Liver (tissue), 9 donors: ENCODE results near the gene ZNF202. TPM values are rescaled to one million over a fixed set of nuclear protein-coding genes. Genes with fewer than 3 reads are reported as not detected.

ENCODE experiments used
- DNase-seq: peaks from one replicate; pipeline ENCODE4 v3.0.0-alpha.2; 2017; ENCODE audit warnings: low spot score
- H3K27ac ChIP-seq, 2 donors: one replicate each; pipeline ENCODE4 v1.7.0; 2013; ENCODE audit warnings: inconsistent platforms in 2 of 2, low read length in 2 of 2, control low read depth in 1 of 2, low read depth in 1 of 2, mild to moderate bottlenecking in 1 of 2
- H3K27me3 ChIP-seq, 4 donors: one replicate each; pipeline versions ENCODE4 v1.6.1 to v1.7.0; 2013; ENCODE audit warnings: low read length in 3 of 4, inconsistent platforms in 1 of 4, mild to moderate bottlenecking in 1 of 4, moderate library complexity in 1 of 4; ENCODE audit not compliant: control insufficient read depth in 4 of 4, insufficient read depth in 4 of 4
- H3K36me3 ChIP-seq, 4 donors: one replicate each; pipeline versions ENCODE4 v1.6.1 to v1.7.0; 2013; ENCODE audit warnings: low read length in 3 of 4, mild to moderate bottlenecking in 3 of 4, low read depth in 1 of 4, moderate library complexity in 1 of 4; ENCODE audit not compliant: control insufficient read depth in 4 of 4, insufficient read depth in 3 of 4
- H3K4me1 ChIP-seq, 4 donors: one replicate each; pipeline versions ENCODE4 v1.6.1 to v1.7.0; 2013; ENCODE audit warnings: low read length in 3 of 4, mild to moderate bottlenecking in 3 of 4, moderate library complexity in 1 of 4; ENCODE audit not compliant: control insufficient read depth in 4 of 4, insufficient read depth in 4 of 4
- H3K4me3 ChIP-seq, 3 donors: one replicate each; pipeline versions ENCODE4 v1.6.1 to v1.7.0; 2013; ENCODE audit warnings: low read length in 3 of 3, control low read depth in 1 of 3, low read depth in 1 of 3, mild to moderate bottlenecking in 1 of 3
- H3K9ac ChIP-seq, 2 donors: one replicate each; pipeline ENCODE4 v1.7.0; 2013; ENCODE audit warnings: low read length in 2 of 2, mild to moderate bottlenecking in 2 of 2, moderate library complexity in 2 of 2, control low read depth in 1 of 2, low read depth in 1 of 2
- H3K9me3 ChIP-seq, 4 donors: one replicate each; pipeline versions ENCODE4 v1.6.1 to v1.7.0; 2013; ENCODE audit warnings: low read length in 3 of 4; ENCODE audit not compliant: control insufficient read depth in 4 of 4
- ATF3 ChIP-seq: IDR thresholded peaks from 2 replicates; pipeline ENCODE4 v1.6.1; 2016; ENCODE audit warnings: antibody characterized with exemption
- EGR1 ChIP-seq, 2 donors: IDR thresholded peaks; 2 replicates each; pipeline ENCODE4 v1.6.1; 2016 to 2018; ENCODE audit warnings: antibody characterized with exemption in 2 of 2, low read depth in 2 of 2
- FOXA1 ChIP-seq: IDR thresholded peaks from 2 replicates; pipeline ENCODE4 v1.6.1; 2016; ENCODE audit warnings: antibody characterized with exemption
- GABPA ChIP-seq, 2 donors: IDR thresholded peaks in 1 of 2; conservative IDR thresholded peaks in 1 of 2; 2 replicates each; pipeline ENCODE4 v1.6.1; 2016; ENCODE audit warnings: antibody characterized with exemption in 2 of 2, mild to moderate bottlenecking in 1 of 2, moderate library complexity in 1 of 2
- HNF4A ChIP-seq, 2 donors: conservative IDR thresholded peaks; 2 replicates each; pipeline ENCODE4 v1.6.1; 2016; ENCODE audit warnings: antibody characterized with exemption in 2 of 2, mild to moderate bottlenecking in 2 of 2
- JUND ChIP-seq, 2 donors: IDR thresholded peaks; 2 replicates each; pipeline ENCODE4 v1.6.1; 2016; ENCODE audit warnings: antibody characterized with exemption in 2 of 2
- MAX ChIP-seq: IDR thresholded peaks from 2 replicates; pipeline ENCODE4 v1.6.1; 2016; ENCODE audit warnings: antibody characterized with exemption
- NR2F2 ChIP-seq: IDR thresholded peaks from 2 replicates; pipeline ENCODE4 v1.6.1; 2016; ENCODE audit warnings: antibody characterized with exemption
- RAD21 ChIP-seq, 2 donors: IDR thresholded peaks; 2 replicates each; pipeline ENCODE4 v1.6.1; 2016; ENCODE audit warnings: antibody characterized with exemption in 2 of 2, mild to moderate bottlenecking in 2 of 2
- REST ChIP-seq: IDR thresholded peaks from 2 replicates; pipeline ENCODE4 v1.6.1; 2016; ENCODE audit warnings: antibody characterized with exemption, mild to moderate bottlenecking
- RXRA ChIP-seq, 2 donors: IDR thresholded peaks; 2 replicates each; pipeline ENCODE4 v1.6.1; 2017 to 2018; ENCODE audit warnings: antibody characterized with exemption in 2 of 2, mild to moderate bottlenecking in 1 of 2
- TAF1 ChIP-seq: conservative IDR thresholded peaks from 2 replicates; pipeline ENCODE4 v1.6.1; 2016; ENCODE audit warnings: antibody characterized with exemption, mild to moderate bottlenecking
- YY1 ChIP-seq: IDR thresholded peaks from 2 replicates; pipeline ENCODE4 v1.6.1; 2016; ENCODE audit warnings: antibody characterized with exemption, mild to moderate bottlenecking
- ZBTB33 ChIP-seq: IDR thresholded peaks from 2 replicates; pipeline ENCODE4 v1.6.1; 2016; ENCODE audit warnings: antibody characterized with exemption
- WGBS: extraction: QIAGEN DNeasy Blood & Tissue Kit; methylation state at CpG from one replicate; pipeline ENCODE4 v1.1.7; 2013; 5-methylcytosine and 5-hydroxymethylcytosine counted together
- polyA plus RNA-seq, 2 donors: library from polyadenylated mRNA; stranded (reverse) in 1 of 2; unstranded in 1 of 2; fragments of 200-250 nt in 1 of 2; fragments of >200 nt in 1 of 2; fragmentation: Nextera tagmentation in 1 of 2; extraction: Ambion mirVana in 1 of 2; gene quantifications; one replicate each; pipeline versions ENCODE4 v1.2.1 to v1.2.3, GENCODE V29; 2013 to 2015
- total RNA-seq, 2 donors: library from RNA; depleted of rRNA; stranded (reverse); fragments of >200 nt; gene quantifications; one replicate each; pipeline ENCODE4 v1.2.3, GENCODE V29; 2014
- TF ChIP-seq, protein P1 (sequence below): fragments of 150-350 bp; IDR thresholded peaks from 2 replicates; pipeline ENCODE4 v1.5.1; 2017; ENCODE audit warnings: improper control_type of control experiment, low read depth, low read length; ENCODE audit not compliant: missing input control
- donor health status: healthy.
- donor health status: healthy.
- donor health status: healthy.
- donor health status: healthy.
- donor health status: healthy.

Gene ZNF202
- total and polyA plus RNA-seq, 4 donors: 1.2 to 5.1 (median 3.3) TPM

DNA sequence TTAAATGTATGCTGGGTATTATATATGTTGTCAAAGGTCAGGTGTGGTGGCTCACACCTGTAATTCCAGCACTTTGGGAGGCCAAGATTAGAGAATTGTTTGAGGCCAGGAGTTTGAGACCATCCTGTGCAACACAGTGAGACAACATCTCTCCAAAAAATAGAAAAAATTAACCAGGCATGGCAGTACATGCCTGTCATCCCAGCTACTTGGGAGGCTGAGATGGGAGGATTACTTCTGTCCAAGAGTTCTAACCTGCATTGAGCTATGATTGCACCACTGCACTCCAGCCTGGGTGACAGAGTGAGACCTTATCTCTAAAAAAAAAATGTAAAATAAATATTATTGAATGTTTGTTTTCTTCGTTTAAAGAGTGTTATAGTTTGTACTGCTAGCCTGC lies 24.1 kb upstream of the ZNF202 start:
- Histone ChIP-seq H3K27ac (no peak overlapping the region), H3K4me1 (no peaks in the 10 kb centered on the region), H3K4me3 (no peak overlapping the region), H3K27me3 (no peaks in the 10 kb centered on the region), H3K9ac (no peak overlapping the region), H3K9me3 (peaks cover 2 to 15% (median 5%) of the 10 kb centered on the region in 4 donors), H3K36me3 (no peaks in the 10 kb centered on the region)
- TF ChIP-seq EGR1 (IDR thresholded peaks at IDR 0.05; ENCODE audit: low read depth in 2 of 2): no peak
- TF ChIP-seq NR2F2: no peak
- TF ChIP-seq ZBTB33: no peak
- TF ChIP-seq FOXA1: no peak
- no peak for TF ChIP-seq MAX
- TF ChIP-seq JUND (IDR thresholded peaks at IDR 0.05): no peak
- TF ChIP-seq YY1: no peak
- TF ChIP-seq TAF1: no peak
- no peak for TF ChIP-seq REST
- TF ChIP-seq ATF3: no peak
- DNase-seq: no peak
- 23% methylated on average over 1 of the region's 1 CpG for WGBS

- Histone ChIP-seq H3K27ac (no peak overlapping the region), H3K9me3 (peaks cover 2 to 15% (median 5%) of the 10 kb centered on the region in 4 donors), H3K36me3 (no peaks in the 10 kb centered on the region), H3K4me1 (no peaks in the 10 kb centered on the region), H3K9ac (no peak overlapping the region), H3K27me3 (peaks cover 0 to 5% (median 0%) of the 10 kb centered on the region in 4 donors), H3K4me3 (no peak overlapping the region)
- TF ChIP-seq TAF1: no peak
- no peak for TF ChIP-seq MAX
- TF ChIP-seq JUND (IDR thresholded peaks at IDR 0.05): no peak
- TF ChIP-seq NR2F2: no peak
- TF ChIP-seq RXRA (IDR thresholded peaks at IDR 0.05): no peak
- no peak for TF ChIP-seq RAD21 (IDR thresholded peaks at IDR 0.05)
- no peak for TF ChIP-seq FOXA1
- no peak for TF ChIP-seq ZBTB33
- TF ChIP-seq YY1: no peak
- no peak for TF ChIP-seq HNF4A (conservative IDR thresholded peaks at IDR 0.05)
- TF ChIP-seq, protein P1, sequence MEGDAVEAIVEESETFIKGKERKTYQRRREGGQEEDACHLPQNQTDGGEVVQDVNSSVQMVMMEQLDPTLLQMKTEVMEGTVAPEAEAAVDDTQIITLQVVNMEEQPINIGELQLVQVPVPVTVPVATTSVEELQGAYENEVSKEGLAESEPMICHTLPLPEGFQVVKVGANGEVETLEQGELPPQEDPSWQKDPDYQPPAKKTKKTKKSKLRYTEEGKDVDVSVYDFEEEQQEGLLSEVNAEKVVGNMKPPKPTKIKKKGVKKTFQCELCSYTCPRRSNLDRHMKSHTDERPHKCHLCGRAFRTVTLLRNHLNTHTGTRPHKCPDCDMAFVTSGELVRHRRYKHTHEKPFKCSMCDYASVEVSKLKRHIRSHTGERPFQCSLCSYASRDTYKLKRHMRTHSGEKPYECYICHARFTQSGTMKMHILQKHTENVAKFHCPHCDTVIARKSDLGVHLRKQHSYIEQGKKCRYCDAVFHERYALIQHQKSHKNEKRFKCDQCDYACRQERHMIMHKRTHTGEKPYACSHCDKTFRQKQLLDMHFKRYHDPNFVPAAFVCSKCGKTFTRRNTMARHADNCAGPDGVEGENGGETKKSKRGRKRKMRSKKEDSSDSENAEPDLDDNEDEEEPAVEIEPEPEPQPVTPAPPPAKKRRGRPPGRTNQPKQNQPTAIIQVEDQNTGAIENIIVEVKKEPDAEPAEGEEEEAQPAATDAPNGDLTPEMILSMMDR: no peak
- no peak for TF ChIP-seq EGR1 (IDR thresholded peaks at IDR 0.05; ENCODE audit: low read depth in 2 of 2)
- no peak for TF ChIP-seq REST
- no peak for TF ChIP-seq GABPA (IDR thresholded peaks at IDR 0.05 in 1 of 2, conservative IDR thresholded peaks at IDR 0.05 in 1 of 2)
- DNase-seq: no peak
These were observed 21.0 kb upstream of the ZNF202 start for GRCh38 chr11:123762422-123762821.
